Neural crest cell (in vitro differentiated cells): Measurements from ENCODE around the gene BARX1. TPM values are rescaled to one million over a fixed set of nuclear protein-coding genes. Genes with fewer than 3 reads are reported as not detected.

Source experiments
- DNase-seq: peaks from one replicate; pipeline ENCODE4 v3.0.0; 2021; ENCODE audit warnings: low read depth, mixed read lengths, low spot score
- H3K27ac Mint-ChIP-seq: one replicate; pipeline ENCODE4 v1.8.0; 2021; ENCODE audit warnings: mild to moderate bottlenecking, mixed read lengths; ENCODE audit not compliant: unreplicated experiment
- H3K27me3 Mint-ChIP-seq: 2 replicates; pipeline ENCODE4 v1.8.0; 2021; ENCODE audit warnings: low read depth, mild to moderate bottlenecking, mixed read lengths
- H3K36me3 Mint-ChIP-seq: 2 replicates; pipeline ENCODE4 v1.8.0; 2021; ENCODE audit warnings: low read depth, mild to moderate bottlenecking, mixed read lengths
- H3K4me1 Mint-ChIP-seq: 2 replicates; pipeline ENCODE4 v1.8.0; 2021; ENCODE audit warnings: mixed read lengths
- H3K4me3 Mint-ChIP-seq: one replicate; pipeline ENCODE4 v1.8.0; 2021; ENCODE audit warnings: mild to moderate bottlenecking, mixed read lengths
- H3K9me3 Mint-ChIP-seq: 2 replicates; pipeline ENCODE4 v1.8.0; 2021; ENCODE audit warnings: mixed read lengths
- total RNA-seq: library from RNA; stranded (reverse); gene quantifications from 2 replicates; pipeline ENCODE4 v1.2.1, GENCODE V29; 2021
- TF ChIP-seq, protein P1 (sequence below): fragments of 200-600 bp; sonication (generic); conservative IDR thresholded peaks from 2 replicates; pipeline ENCODE4 v1.5.0; 2021; ENCODE audit warnings: antibody characterized with exemption, mild to moderate bottlenecking

The BARX1 gene
- total RNA-seq, 1 donor from 2014 or later: 0.23 TPM

DNA sequence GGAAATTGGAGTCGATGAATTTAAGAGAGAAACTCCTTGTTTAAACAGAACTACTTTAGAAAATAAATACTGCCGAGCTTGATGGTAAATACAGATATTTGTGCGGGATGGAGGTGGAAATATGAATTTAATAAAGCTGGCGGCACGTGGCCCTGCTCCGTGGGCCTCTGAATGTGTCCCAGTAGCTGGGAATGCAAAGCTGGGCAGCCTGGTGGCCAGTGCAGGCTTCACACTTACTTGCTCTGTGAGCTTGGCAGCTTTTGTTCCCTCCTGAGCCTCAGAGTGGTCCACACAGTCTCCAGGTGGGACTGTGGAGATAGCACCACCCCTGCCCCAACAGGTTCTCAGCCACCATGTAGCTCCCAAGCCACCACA lies 45.9 kb downstream of the BARX1 start:
- Mint-ChIP-seq H3K27me3 (no peaks in the 10 kb centered on the region), H3K27ac (no peak overlapping the region), H3K36me3 (no peaks in the 10 kb centered on the region), H3K9me3 (no peaks in the 10 kb centered on the region), H3K4me3 (no peak overlapping the region), H3K4me1 (no peaks in the 10 kb centered on the region)
- no peak for DNase-seq
- TF ChIP-seq, protein P1, sequence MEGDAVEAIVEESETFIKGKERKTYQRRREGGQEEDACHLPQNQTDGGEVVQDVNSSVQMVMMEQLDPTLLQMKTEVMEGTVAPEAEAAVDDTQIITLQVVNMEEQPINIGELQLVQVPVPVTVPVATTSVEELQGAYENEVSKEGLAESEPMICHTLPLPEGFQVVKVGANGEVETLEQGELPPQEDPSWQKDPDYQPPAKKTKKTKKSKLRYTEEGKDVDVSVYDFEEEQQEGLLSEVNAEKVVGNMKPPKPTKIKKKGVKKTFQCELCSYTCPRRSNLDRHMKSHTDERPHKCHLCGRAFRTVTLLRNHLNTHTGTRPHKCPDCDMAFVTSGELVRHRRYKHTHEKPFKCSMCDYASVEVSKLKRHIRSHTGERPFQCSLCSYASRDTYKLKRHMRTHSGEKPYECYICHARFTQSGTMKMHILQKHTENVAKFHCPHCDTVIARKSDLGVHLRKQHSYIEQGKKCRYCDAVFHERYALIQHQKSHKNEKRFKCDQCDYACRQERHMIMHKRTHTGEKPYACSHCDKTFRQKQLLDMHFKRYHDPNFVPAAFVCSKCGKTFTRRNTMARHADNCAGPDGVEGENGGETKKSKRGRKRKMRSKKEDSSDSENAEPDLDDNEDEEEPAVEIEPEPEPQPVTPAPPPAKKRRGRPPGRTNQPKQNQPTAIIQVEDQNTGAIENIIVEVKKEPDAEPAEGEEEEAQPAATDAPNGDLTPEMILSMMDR: peak; percentile 40

DNA sequence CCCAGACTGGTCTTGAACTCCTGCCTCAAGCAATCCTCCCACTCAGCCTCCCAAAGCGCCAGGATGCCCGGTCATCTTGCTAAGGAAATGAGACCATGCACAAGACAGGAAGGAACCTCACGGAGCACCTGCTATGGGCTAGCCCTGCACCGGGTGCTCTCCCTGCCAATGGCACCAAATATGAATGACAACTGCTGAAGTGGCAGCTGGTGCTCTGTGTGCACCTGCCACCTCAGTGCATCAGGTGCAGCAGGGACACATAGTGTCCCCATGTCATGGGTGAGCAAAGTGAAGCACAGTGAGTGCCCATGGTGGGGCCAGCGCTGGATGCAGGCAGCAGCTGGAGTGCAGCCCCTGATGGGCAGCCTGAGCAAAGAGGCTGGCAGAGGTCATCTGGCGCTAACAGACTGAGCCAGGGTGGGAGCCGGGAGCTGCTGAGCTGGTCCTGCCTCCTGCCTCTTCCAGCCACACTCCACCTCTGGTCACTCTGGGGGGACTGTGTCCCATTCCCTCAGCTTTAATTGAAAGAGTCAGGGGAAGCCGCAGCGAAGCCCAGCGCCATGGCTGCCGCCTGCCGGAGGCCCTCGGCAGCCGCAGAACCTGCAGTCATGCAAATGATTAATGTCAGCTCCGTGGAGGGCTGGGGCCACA lies 46.4 kb downstream of the BARX1 start:
- TF ChIP-seq, protein P1: peak; percentile 53
- H3K27ac Mint-ChIP-seq: no peak overlapping the region
- H3K4me3 Mint-ChIP-seq: no peak overlapping the region
- no peak for DNase-seq
- H3K9me3 Mint-ChIP-seq: no peaks in the 10 kb centered on the region
- H3K4me1 Mint-ChIP-seq: no peaks in the 10 kb centered on the region
- no peaks in the 10 kb centered on the region for H3K36me3 Mint-ChIP-seq
- no peaks in the 10 kb centered on the region for H3K27me3 Mint-ChIP-seq

DNA sequence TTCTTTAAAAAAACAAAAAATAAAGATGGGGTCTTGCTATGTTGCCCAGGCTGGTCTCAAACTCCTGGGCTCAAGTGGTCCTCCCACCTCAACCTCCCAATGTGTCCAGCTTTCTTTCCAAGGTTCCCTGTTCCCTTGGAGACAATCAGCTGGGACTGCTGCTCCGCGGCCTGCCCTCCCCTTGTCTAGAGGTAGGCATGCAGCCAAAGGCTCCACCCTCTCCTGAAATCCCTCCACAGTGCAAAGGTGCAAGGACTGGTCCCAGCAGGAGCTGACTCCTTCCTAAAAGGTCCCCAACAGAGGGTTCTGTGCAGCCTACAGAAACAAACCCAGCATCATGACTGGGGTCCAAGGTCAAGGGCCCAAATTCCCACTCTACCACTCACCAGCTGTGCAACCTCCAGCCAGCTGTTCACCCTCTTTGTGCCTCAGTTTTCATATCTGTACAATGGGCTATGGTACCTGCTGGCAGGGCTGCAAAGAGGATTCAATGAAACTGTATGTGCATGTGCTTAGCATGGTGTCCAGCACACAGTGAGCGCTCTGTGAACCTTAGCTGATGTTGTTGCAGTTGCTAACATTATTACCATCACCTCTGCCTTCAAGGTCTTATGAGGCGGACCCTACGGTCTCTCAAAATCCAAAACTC lies 47.5 kb downstream of the BARX1 start:
- no peaks in the 10 kb centered on the region for H3K27me3 Mint-ChIP-seq
- H3K4me3 Mint-ChIP-seq: no peak overlapping the region
- H3K9me3 Mint-ChIP-seq: no peaks in the 10 kb centered on the region
- no peaks in the 10 kb centered on the region for H3K36me3 Mint-ChIP-seq
- TF ChIP-seq, protein P1: no peak
- H3K27ac Mint-ChIP-seq: no peak overlapping the region
- DNase-seq: no peak
- H3K4me1 Mint-ChIP-seq: no peaks in the 10 kb centered on the region

DNA sequence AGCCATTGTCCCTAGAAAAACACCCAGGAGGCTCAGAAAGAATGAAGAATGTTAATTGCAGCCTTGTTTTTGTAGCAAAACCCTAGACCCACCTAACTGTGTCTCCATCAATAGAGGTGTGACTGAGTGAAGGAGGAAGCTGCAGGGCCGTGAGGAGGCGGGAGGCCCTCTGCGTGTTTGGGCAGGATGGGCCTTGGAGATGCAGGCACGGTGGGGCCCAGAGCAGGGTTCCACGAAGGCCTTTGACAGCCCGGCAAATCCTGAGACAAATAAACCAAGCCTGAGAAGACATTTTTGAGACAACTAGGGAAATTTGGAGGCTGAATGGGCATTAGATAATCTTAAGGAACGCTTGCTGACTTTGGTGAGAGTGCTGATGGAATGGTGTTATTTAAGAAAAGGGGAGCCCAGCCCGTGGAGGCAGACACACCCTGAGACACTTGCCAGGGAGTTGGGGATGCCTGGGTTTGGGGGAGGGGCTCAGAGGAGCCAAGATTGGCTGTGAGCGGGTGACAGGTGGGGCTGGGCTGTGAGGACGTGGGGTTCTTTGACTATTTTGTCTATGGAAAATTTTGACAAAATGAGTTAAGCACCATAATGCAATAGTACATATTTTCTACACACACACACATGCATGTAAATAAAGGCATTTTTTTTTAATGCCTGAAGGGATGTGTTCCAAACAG lies 48.8 kb downstream of the BARX1 start:
- no peaks in the 10 kb centered on the region for H3K9me3 Mint-ChIP-seq
- H3K36me3 Mint-ChIP-seq: no peaks in the 10 kb centered on the region
- no peaks in the 10 kb centered on the region for H3K4me1 Mint-ChIP-seq
- DNase-seq: no peak
- TF ChIP-seq, protein P1: no peak
- no peak overlapping the region for H3K4me3 Mint-ChIP-seq
- H3K27ac Mint-ChIP-seq: no peak overlapping the region
- H3K27me3 Mint-ChIP-seq: no peaks in the 10 kb centered on the region

DNA sequence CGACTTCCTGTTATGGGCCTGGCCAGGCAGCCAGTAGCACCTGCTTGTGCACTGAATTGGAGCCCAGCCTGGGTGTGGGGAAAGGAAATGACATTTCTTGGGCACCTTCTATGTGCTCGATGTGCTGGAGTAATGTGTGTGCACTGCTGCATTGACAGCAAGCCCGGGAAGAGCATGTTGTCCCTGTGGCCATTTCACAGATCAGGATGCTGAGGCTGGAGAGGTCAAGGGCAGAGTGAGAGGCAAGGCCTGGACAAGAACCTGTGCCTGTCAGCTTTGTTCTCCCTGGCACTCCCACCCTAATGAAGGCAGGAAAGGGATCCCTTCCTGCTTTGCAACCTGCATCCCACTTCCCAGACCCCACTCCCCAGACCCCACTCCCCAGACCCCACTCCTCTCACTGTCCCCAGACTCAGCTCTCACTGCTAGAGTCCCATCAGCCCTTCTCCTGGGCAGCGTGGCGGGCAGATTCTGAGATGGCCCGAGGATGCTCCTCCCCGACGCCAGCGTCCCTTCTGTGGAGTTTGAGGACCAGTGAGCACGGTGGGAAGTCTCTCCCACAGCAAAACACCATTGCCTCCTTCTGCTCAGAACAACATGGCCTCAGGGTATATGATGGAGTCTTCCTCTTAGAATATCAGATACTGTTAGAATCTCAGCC lies 49.6 kb downstream of the BARX1 start:
- TF ChIP-seq, protein P1: no peak
- H3K4me1 Mint-ChIP-seq: no peaks in the 10 kb centered on the region
- no peaks in the 10 kb centered on the region for H3K9me3 Mint-ChIP-seq
- H3K4me3 Mint-ChIP-seq: no peak overlapping the region
- H3K36me3 Mint-ChIP-seq: no peaks in the 10 kb centered on the region
- no peak for DNase-seq
- H3K27ac Mint-ChIP-seq: no peak overlapping the region
- H3K27me3 Mint-ChIP-seq: no peaks in the 10 kb centered on the region
